Ishikawa (cell line): Measurements from ENCODE around the gene ZKSCAN5.

Source experiments
- TAF1 ChIP-seq: IDR thresholded peaks from 2 replicates; pipeline ENCODE4 v1.6.1; 2012; ENCODE audit warnings: low read depth, mild to moderate bottlenecking
- TF ChIP-seq, protein P1 (sequence below): IDR thresholded peaks from 2 replicates; pipeline ENCODE4 v1.6.1; 2012

DNA sequence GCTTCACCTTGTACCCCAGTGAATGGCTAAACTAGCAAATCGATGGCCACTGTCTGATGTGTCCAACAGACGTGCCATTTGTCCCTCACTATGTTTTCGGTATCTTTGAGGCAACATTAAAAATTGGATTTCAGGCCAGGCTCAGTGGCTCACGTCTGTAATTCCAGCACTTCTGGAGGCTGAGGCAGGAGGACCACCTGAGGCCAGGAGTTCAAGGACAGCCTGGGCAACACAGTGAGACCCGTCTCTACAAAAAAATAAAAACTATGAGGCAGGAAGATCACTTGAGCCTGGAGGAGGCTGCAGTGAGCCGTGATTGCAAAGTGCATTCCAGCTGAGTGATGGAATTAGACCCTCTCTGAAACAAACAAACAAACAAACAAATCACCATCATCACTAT is 39.5 kb downstream of the ZKSCAN5 start:
- no peak for TF ChIP-seq TAF1
- TF ChIP-seq, protein P1, sequence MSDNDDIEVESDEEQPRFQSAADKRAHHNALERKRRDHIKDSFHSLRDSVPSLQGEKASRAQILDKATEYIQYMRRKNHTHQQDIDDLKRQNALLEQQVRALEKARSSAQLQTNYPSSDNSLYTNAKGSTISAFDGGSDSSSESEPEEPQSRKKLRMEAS: no peak
